MM.1S (cell line): ENCODE measurements around the gene CCPG1.

ENCODE experiments used
- CTCF ChIP-seq: fragments of 300-600 bp; sonication (generic); IDR thresholded peaks from 2 replicates; pipeline ENCODE4 v1.5.1; 2016; ENCODE audit warnings: antibody characterized with exemption, low read length, mixed read lengths
- EZH2 ChIP-seq: fragments of 300-600 bp; sonication (generic); optimal IDR thresholded peaks from 2 replicates; pipeline ENCODE3; 2017; ENCODE audit warnings: low read depth, mild to moderate bottlenecking, antibody characterized with exemption, low read length, mixed read lengths

- TF ChIP-seq CTCF (no peak), EZH2 (no peak)
These were observed 64.0 kb downstream of the CCPG1 start for GRCh38 chr15:55344206-55344605.
